Psoas muscle (tissue), 8 donors: ENCODE data around the gene CLEC18A. TPM values are rescaled to one million over a fixed set of nuclear protein-coding genes. Genes with fewer than 3 reads are reported as not detected.
"Not testable (repeated sequence)": the region's sequence is repeated elsewhere in the genome, so short reads cannot be mapped to it uniquely, and the experiment has no call there.

Experiments
- ATAC-seq, 4 donors: fragments of 200-7000 bp; cut with Tn5 transposase; one replicate each; pipeline ENCODE4 v1.9.1; 2020; ENCODE audit warnings: moderate library complexity in 3 of 4, mild to moderate bottlenecking in 2 of 4
- DNase-seq, 2 donors: peaks; one replicate each; pipeline ENCODE4 v3.0.0-alpha.2; 2020
- H3K27ac ChIP-seq: fragments of 200-600 bp; one replicate; pipeline ENCODE4 v1.8.0; 2022
- H3K27me3 ChIP-seq, 3 donors: fragments of 200-600 bp in 1 of 3; one replicate each; pipeline versions ENCODE4 v1.6.1 to v1.8.0; 2013 to 2022; ENCODE audit warnings: low read length in 2 of 3, mild to moderate bottlenecking in 2 of 3, moderate library complexity in 1 of 3; ENCODE audit not compliant: insufficient read depth in 3 of 3
- H3K36me3 ChIP-seq, 2 donors: fragments of 200-600 bp in 1 of 2; one replicate each; pipeline versions ENCODE4 v1.6.1 to v1.8.0; 2013 to 2022; ENCODE audit warnings: low read depth in 1 of 2, mild to moderate bottlenecking in 1 of 2, moderate library complexity in 1 of 2; ENCODE audit not compliant: insufficient read depth in 1 of 2
- H3K4me1 ChIP-seq: fragments of 200-600 bp; one replicate; pipeline ENCODE4 v1.8.0; 2022
- H3K4me3 ChIP-seq: fragments of 200-600 bp; one replicate; pipeline ENCODE4 v1.8.0; 2022; ENCODE audit warnings: mild to moderate bottlenecking
- H3K9me3 ChIP-seq: fragments of 200-600 bp; one replicate; pipeline ENCODE4 v1.8.0; 2022
- WGBS, 3 donors: extraction: QIAGEN DNeasy Blood & Tissue Kit; methylation state at CpG; one replicate each; pipeline versions ENCODE4 v1.1.6 to v1.1.7; 2013; 5-methylcytosine and 5-hydroxymethylcytosine counted together
- intact Hi-C, 2 donors: fragments of 100-400 bp; cut with DNase I; formaldehyde crosslinking; loops; one replicate each; pipeline versions ENCODE4 v1.11.0 to v1.14.2; 2022
- polyA plus RNA-seq, 3 donors: library from polyadenylated mRNA; stranded (reverse); fragments of 200-250 nt; gene quantifications; one replicate each; pipeline ENCODE4 v1.2.3, GENCODE V29; 2013
- total RNA-seq, 4 donors: library from RNA; stranded (reverse); fragmentation: NEBNext Ultra II Directional in 2 of 4; extraction: Animal tissue kit (Norgen Biotek cat#: 25700) in 2 of 4; gene quantifications; one replicate each; pipeline versions ENCODE4 v1.2.1 to v1.2.4, GENCODE V29; 2021 to 2023
- TF ChIP-seq, protein P1 (sequence below): fragments of 200-600 bp; IDR thresholded peaks from one replicate; pipeline ENCODE4 v1.8.0; 2022; ENCODE audit warnings: antibody characterized with exemption
- donor health status: healthy with polysubstance abuse.
- donor health status: DM: no; HTN: no; CAD: no; lungs with moderate emphysema.
- donor health status: Bipolar disorder and iron deficiency.
- donor health status: healthy.
- donor health status: DM: yes; HTN: yes; CAD: no.
- donor health status: DM: no; HTN: no; CAD: no.
- donor health status: DM: no; HTN: no; CAD: no.
- donor health status: DM: yes; HTN: yes; CAD: no.

CLEC18A gene
- total and polyA plus RNA-seq, 7 donors, result 0.10 to 0.27 (median 0.22) TPM; not detected in 2

DNA sequence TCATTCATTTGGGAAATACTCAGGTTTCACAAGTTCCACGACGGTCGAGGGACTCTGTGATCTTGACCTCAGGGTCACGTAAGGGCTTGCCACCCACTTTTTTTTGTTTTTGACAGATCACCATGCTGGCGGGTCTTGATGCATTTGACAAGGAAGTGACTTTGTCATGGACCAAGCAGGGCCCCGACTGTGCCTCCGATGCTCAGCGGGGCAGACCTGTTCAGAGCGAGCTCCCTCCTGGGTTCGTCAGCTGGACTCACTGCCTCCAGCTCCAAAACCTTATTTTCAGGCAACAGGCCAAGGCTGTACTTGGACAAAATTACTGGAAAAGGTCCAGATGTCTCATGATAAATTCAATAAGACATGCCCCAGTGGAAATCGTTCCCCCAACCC is 9.0 kb upstream of the CLEC18A start:
- intact Hi-C loops, result no loop called here
- TF ChIP-seq, protein P1, sequence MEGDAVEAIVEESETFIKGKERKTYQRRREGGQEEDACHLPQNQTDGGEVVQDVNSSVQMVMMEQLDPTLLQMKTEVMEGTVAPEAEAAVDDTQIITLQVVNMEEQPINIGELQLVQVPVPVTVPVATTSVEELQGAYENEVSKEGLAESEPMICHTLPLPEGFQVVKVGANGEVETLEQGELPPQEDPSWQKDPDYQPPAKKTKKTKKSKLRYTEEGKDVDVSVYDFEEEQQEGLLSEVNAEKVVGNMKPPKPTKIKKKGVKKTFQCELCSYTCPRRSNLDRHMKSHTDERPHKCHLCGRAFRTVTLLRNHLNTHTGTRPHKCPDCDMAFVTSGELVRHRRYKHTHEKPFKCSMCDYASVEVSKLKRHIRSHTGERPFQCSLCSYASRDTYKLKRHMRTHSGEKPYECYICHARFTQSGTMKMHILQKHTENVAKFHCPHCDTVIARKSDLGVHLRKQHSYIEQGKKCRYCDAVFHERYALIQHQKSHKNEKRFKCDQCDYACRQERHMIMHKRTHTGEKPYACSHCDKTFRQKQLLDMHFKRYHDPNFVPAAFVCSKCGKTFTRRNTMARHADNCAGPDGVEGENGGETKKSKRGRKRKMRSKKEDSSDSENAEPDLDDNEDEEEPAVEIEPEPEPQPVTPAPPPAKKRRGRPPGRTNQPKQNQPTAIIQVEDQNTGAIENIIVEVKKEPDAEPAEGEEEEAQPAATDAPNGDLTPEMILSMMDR, result no peak

DNA sequence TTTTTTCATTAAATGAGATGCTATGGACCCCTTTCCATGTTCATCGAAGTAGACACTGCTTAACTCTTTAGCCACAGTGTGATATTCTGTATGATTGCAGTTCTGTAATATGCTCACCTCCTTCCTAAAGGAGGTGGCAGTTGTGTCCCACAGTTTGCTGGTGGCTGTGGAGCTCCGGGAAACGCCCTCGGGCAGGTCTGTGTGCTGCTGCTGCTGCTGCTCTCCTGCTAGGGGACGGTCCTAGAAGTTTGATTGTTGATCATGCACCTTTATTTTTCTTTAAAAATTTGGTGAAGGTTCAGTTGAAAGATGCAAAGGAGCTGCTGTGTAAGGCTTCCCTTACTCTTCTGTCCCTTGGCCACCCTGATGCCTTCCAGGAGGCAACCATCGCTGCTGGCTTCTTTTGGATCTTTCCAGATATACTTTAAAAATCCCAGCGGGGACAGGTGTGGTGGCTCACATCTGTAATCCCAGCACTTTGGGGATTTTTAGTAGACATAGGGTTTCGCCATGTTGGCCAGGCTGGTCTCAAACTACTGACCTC is 8.4 kb upstream of the CLEC18A start:
- Histone ChIP-seq H3K27ac (no peak overlapping the region), H3K36me3 (peaks cover 0 to 38% of the 10 kb centered on the region in 2 donors), H3K4me1 (no peaks in the 10 kb centered on the region), H3K27me3 (no peaks in the 10 kb centered on the region), H3K4me3 (no peak overlapping the region), H3K9me3 (no peaks in the 10 kb centered on the region)
- TF ChIP-seq, protein P1, result no peak
- 82 to 86% (median 84%) methylated on average over 8 of the region's 8 CpGs for WGBS, 3 donors
- DNase-seq (no peak), ATAC-seq (no peak)
- intact Hi-C loops, result no loop called here

More for the DNA sequence above, 9.0 kb upstream of the CLEC18A start:
- Histone ChIP-seq H3K27me3 (no peaks in the 10 kb centered on the region), H3K4me1 (no peaks in the 10 kb centered on the region), H3K4me3 (no peak overlapping the region), H3K9me3 (no peaks in the 10 kb centered on the region), H3K27ac (no peak overlapping the region), H3K36me3 (peaks cover 0 to 44% of the 10 kb centered on the region in 2 donors)
- peak in 1 of 2 donors; percentile 53 for DNase-seq
- ATAC-seq, result peak in 1 of 4 donors; percentile 39
- WGBS, 3 donors, result 56 to 67% (median 57%) methylated on average over 11 of the region's 11 CpGs

DNA sequence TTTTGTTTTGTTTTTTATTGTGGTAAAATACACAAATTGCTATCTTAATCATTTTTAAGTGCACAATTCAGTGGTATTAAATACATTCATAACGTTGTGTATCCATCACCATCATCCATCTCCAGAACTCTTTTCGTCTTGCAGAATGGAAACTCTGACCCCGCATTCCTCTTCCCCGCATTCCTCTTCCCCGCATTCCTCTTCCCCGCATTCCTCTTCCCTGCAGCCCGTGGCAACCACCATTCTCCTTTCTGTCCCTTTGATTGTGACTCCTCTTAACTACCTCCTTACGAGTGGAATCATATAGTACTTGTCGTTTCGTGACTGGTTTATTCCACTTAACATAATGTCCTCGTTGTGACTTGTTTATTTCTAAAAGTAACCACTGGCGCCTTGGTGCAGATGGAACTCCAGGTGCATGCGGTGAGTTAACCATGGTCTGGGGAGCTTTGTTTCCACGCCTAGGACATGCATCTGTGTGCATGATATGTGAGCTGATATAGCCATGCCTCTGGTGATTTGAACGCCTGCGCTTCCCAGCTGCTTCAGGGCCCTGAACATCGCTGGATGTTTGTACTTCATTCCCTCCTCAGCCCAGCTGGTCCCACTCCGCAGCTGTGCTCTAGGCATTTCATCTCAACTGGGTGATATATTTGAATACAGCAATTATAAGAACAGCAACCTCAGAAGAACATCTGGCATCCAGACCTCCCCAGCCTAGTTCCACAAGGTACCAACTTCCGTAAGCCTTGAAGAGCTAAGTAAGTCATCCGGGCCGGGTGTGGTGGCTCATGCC is 7.7 kb upstream of the CLEC18A start:
- H3K27me3 ChIP-seq, intact Hi-C loops, DNase-seq, H3K9me3 ChIP-seq, ATAC-seq, H3K27ac ChIP-seq, H3K4me1 ChIP-seq, H3K4me3 ChIP-seq: not testable (repeated sequence)
- peaks cover 0 to 31% of the 10 kb centered on the region in 2 donors for H3K36me3 ChIP-seq
- 68 to 72% (median 71%) methylated on average over 13 to 16 of the region's 21 CpGs for WGBS, 3 donors

DNA sequence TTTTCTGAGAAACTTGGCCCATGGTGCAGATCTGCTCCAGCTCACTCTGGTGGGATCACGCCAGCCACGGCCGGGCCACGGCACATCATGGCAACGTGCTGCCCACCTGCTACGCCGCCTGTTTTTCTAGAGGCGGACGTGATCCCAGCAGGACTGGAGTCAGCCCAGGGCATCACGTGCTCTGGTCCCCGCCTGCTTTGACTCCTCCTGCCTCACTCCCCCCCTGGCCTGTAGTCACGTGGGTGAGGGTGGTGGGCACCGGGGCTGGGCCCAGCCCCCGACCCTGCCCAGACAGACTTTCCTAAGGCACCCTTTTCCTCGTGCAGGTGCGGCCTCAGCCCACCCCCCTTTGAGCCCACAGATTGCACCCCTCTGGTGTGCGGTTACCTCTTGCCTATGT is 723 bp upstream of the CLEC18A start:
- H3K9me3 ChIP-seq, H3K4me3 ChIP-seq, intact Hi-C loops, H3K36me3 ChIP-seq, H3K4me1 ChIP-seq, H3K27me3 ChIP-seq, H3K27ac ChIP-seq, DNase-seq: not testable (repeated sequence)
- no CpG with 5 or more reads among the region's 17 CpGs for WGBS, 3 donors
- peak in 3 of 4 donors; percentile 19 to 57 (median 41) for ATAC-seq

DNA sequence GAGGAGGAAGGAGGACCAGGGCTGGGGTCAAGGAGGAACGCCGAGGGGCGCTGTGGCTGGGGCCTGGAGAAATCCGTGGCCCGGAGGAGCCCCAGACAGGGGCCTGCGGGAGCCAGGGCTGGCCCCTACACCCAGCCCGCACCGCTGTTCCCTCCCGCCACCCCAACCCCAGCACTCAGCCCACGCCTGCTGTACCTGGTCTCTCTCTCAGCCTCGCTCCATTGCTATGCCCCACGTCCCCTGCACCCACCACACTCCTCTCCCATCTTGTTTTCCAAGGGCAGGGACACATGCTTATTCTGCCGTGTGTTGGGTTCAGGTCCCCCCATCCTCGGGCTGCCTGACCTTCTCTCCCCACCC is 518 bp downstream of the CLEC18A start:
- 72% methylated on average over 3 of the region's 14 CpGs; no CpG with 5 or more reads in 2 of the 3 donors for WGBS, 3 donors
- DNase-seq, intact Hi-C loops: not testable (repeated sequence)

DNA sequence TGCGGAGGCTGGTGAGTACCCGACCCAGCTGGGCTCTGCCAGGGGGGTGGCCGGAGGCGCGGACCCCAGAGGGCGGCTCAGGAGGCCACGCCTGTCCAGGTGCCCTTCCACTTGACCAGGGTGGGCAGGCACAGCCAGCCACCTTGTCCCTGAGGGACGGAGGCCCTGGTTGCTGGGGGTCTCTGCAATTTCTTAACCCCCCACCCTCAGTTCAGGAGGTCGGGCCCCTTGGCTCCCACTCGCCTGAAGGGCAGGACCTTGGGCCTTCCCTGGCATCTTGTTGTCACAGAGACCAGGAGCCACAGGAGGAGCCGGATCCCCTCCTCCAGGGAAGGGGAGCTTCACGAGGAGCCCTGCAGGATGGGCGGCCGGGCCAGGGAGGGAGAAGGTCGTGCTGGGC is 982 bp downstream of the CLEC18A start:
- ATAC-seq, H3K9me3 ChIP-seq, intact Hi-C loops, H3K4me3 ChIP-seq, H3K36me3 ChIP-seq, H3K27ac ChIP-seq, DNase-seq, H3K4me1 ChIP-seq, H3K27me3 ChIP-seq: not testable (repeated sequence)
- WGBS, 3 donors, result 84 to 94% (median 92%) methylated on average over 2 to 8 of the region's 15 CpGs

More for the DNA sequence above, 518 bp downstream of the CLEC18A start:
- H3K27me3 ChIP-seq, H3K9me3 ChIP-seq, H3K4me3 ChIP-seq, H3K27ac ChIP-seq, H3K4me1 ChIP-seq, H3K36me3 ChIP-seq: not testable (repeated sequence)
- peak in 1 of 4 donors; percentile 8 for ATAC-seq

DNA sequence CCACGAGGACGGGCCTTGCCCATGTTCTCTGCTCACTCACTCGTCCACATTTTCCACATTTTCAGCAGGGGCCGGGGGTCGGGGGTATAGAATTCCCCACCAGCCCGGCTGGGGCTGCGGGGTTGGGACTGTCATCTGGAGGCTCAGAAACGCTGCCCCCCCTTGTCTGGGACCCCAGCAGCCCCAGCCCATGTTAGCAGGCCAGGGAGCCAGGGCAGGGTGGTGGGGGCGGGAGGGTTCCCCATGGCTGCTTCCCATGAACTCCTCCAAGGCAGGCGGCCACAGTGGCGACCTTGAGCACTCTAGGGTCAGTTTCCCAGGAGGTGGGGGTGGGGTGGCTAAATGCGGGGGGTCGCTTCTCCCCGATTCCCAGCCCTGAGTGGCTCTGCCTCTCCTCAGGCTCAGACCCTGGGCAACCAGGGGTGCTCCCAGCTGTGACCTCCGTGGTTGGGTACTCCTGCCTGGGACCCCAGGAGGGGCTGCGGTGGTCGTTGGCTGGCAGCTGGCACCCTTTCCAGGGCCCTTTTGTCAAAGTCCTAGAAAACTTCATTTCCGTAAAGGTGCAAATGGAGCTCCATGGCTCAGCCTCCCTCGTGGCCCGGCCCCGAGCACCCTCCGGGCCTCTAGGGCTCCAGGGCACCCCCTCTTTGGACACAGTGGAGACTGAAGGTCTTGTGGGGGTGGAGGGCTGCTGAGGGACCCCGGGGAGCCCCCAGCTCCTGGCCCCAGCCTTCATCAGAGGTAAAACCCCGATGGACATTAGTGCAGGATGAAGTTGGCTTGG is 1.6 kb downstream of the CLEC18A start:
- intact Hi-C loops, ATAC-seq, H3K27ac ChIP-seq, H3K36me3 ChIP-seq, H3K4me1 ChIP-seq, H3K9me3 ChIP-seq, H3K27me3 ChIP-seq, H3K4me3 ChIP-seq: not testable (repeated sequence)
- 74 to 90% (median 82%) methylated on average over 8 to 17 of the region's 24 CpGs for WGBS, 3 donors
- DNase-seq, result peak in 1 of 2 donors; percentile 35

DNA sequence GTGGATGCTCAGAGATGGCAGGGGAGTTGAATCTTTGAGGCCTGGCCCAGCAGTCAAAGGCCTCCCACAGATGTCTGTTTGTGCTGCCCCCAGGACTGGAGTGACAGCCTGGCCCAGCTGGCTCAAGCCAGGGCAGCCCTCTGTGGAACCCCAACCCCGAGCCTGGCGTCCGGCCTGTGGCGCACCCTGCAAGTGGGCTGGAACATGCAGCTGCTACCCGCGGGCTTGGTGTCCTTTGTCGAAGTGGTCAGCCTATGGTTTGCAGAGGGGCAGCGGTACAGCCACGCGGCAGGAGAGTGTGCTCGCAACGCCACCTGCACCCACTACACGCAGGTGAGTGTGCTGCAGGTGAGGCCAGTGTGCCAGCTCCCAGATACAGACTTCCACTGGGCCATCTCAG is 3.1 kb downstream of the CLEC18A start:
- 82 to 89% (median 87%) methylated on average over 7 to 13 of the region's 13 CpGs for WGBS, 3 donors

DNA sequence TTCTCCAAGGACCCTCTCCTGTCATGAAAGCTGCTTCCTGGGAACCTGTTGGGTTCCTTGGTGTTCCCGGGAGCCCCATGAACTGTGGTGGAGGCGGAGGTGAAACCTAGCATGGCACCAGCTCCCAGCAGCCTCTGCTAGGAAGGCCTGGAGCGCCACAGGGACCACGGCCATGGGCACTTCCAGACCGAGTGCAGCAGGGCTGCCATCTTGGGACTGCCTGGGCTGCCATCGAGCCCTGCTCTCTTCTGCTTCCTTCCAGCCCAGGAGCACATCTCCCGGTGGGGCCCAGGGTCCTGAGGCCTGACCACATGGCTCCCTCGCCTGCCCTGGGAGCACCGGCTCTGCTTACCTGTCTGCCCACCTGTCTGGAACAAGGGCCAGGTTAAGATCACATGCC is 12.2 kb downstream of the CLEC18A start:
- not testable (repeated sequence) for H3K27me3 ChIP-seq, ATAC-seq

More for the DNA sequence above, 3.1 kb downstream of the CLEC18A start:
- H3K27ac ChIP-seq, intact Hi-C loops, H3K36me3 ChIP-seq, H3K27me3 ChIP-seq, ATAC-seq, H3K9me3 ChIP-seq, H3K4me1 ChIP-seq, DNase-seq, H3K4me3 ChIP-seq: not testable (repeated sequence)

More for the DNA sequence above, 12.2 kb downstream of the CLEC18A start:
- H3K27ac ChIP-seq, intact Hi-C loops, H3K4me3 ChIP-seq, DNase-seq, H3K4me1 ChIP-seq, H3K36me3 ChIP-seq, H3K9me3 ChIP-seq: not testable (repeated sequence)
- 88 to 100% methylated on average over 2 to 6 of the region's 9 CpGs; no CpG with 5 or more reads in 1 of the 3 donors for WGBS, 3 donors
